NCI-H146 (cell line): ENCODE data around the gene PVRIG.
"Not testable (repeated sequence)": the region's sequence is repeated elsewhere in the genome, so short reads cannot be mapped to it uniquely, and the experiment has no call there.

ENCODE experiments used
- DNase-seq: peaks from one replicate; lab custom pipeline; 2025; lab: John Stamatoyannopoulos, UW

The PVRIG gene

GRCh38 chr7:100195222-100195621, 24.5 kb upstream of the PVRIG start:
- DNase-seq, result peak; percentile 9

- DNase-seq, result not testable (repeated sequence)
Measured at GRCh38 chr7:100195901-100196322, 23.8 kb upstream of the PVRIG start.

- DNase-seq, result no peak
Measured at GRCh38 chr7:100198266-100198665, 21.5 kb upstream of the PVRIG start.

- no peak for DNase-seq
Measured at GRCh38 chr7:100200693-100201092, 19.1 kb upstream of the PVRIG start.

- DNase-seq, result no peak
Measured at GRCh38 chr7:100204454-100204853, 15.3 kb upstream of the PVRIG start.

- no peak for DNase-seq
Measured at GRCh38 chr7:100208911-100209408, 10.8 kb upstream of the PVRIG start.

GRCh38 chr7:100209493-100209892, 10.3 kb upstream of the PVRIG start:
- no peak for DNase-seq

- DNase-seq, result no peak
Measured at GRCh38 chr7:100210805-100211204, 8.9 kb upstream of the PVRIG start.

- DNase-seq, result no peak
Measured at GRCh38 chr7:100211342-100211780, 8.4 kb upstream of the PVRIG start.

- no peak for DNase-seq
Measured at GRCh38 chr7:100212631-100213286, 7.0 kb upstream of the PVRIG start.

- no peak for DNase-seq
Measured at GRCh38 chr7:100213672-100214071, 6.1 kb upstream of the PVRIG start.

GRCh38 chr7:100214356-100214755, 5.4 kb upstream of the PVRIG start:
- not testable (repeated sequence) for DNase-seq

GRCh38 chr7:100215895-100216294, 3.9 kb upstream of the PVRIG start:
- DNase-seq, result no peak

- peak; percentile 53 for DNase-seq
Measured at GRCh38 chr7:100217934-100218333, 1.8 kb upstream of the PVRIG start.

- no peak for DNase-seq
Measured at GRCh38 chr7:100219271-100219737, 445 bp upstream of the PVRIG start.

- DNase-seq, result no peak
Measured at GRCh38 chr7:100220586-100221230, 959 bp downstream of the PVRIG start.

GRCh38 chr7:100221231-100221718, 1.5 kb downstream of the PVRIG start:
- DNase-seq, result no peak

GRCh38 chr7:100221767-100222444, 2.2 kb downstream of the PVRIG start:
- DNase-seq, result no peak

- DNase-seq, result no peak
Measured at GRCh38 chr7:100222445-100223132, 2.8 kb downstream of the PVRIG start.

GRCh38 chr7:100223376-100223927, 3.7 kb downstream of the PVRIG start:
- DNase-seq, result not testable (repeated sequence)

GRCh38 chr7:100224891-100225290, 5.1 kb downstream of the PVRIG start:
- DNase-seq, result not testable (repeated sequence)
